RWPE2 (cell line): ENCODE results near the gene ITGA8.
A peak's percentile ranks its signal among the peaks of the same experiment; 100 is the strongest.

Source experiments
- ATAC-seq: fragments of 200-7000 bp; cut with Tn5 transposase; 3 replicates; pipeline ENCODE4 v1.9.1; 2021; ENCODE audit warnings: low read depth
- DNase-seq: peaks from one replicate; pipeline ENCODE4 v3.0.0-alpha.2; 2020; ENCODE audit warnings: low spot score
- H3K27ac ChIP-seq: fragments of 450-650 bp; 2 replicates; pipeline ENCODE4 v1.5.1; 2017; ENCODE audit warnings: mild to moderate bottlenecking; ENCODE audit not compliant: poor library complexity, severe bottlenecking
- H3K27me3 ChIP-seq: fragments of 250-450 bp; sonication (Bioruptor Pico); 2 replicates; pipeline ENCODE4 v1.5.1; 2021; ENCODE audit warnings: mild to moderate bottlenecking, moderate library complexity; ENCODE audit not compliant: insufficient read depth, poor library complexity, severe bottlenecking
- H3K36me3 ChIP-seq: fragments of 250-450 bp; sonication (Bioruptor Pico); 2 replicates; pipeline ENCODE4 v1.5.1; 2020; ENCODE audit warnings: low read depth, mild to moderate bottlenecking, moderate library complexity
- H3K4me1 ChIP-seq: fragments of 250-450 bp; sonication (Bioruptor Pico); 2 replicates; pipeline ENCODE4 v1.5.1; 2021; ENCODE audit warnings: mild to moderate bottlenecking, moderate library complexity; ENCODE audit not compliant: insufficient read depth, poor library complexity, severe bottlenecking
- H3K4me3 ChIP-seq: fragments of 250-450 bp; sonication (Bioruptor Pico); 2 replicates; pipeline ENCODE4 v1.5.1; 2021; ENCODE audit warnings: mild to moderate bottlenecking, moderate library complexity; ENCODE audit not compliant: severe bottlenecking
- H3K9me3 ChIP-seq: fragments of 250-450 bp; sonication (Bioruptor Pico); 2 replicates; pipeline ENCODE4 v1.5.1; 2021; ENCODE audit warnings: mild to moderate bottlenecking, moderate library complexity; ENCODE audit not compliant: severe bottlenecking
- TF ChIP-seq, protein P1 (sequence below): fragments of 450-650 bp; IDR thresholded peaks from one replicate; pipeline ENCODE4 v1.5.1; 2017; ENCODE audit warnings: mild to moderate bottlenecking, moderate library complexity; ENCODE audit not compliant: poor library complexity, severe bottlenecking

Gene ITGA8

GRCh38 chr10:15531927-15532722, 187.6 kb downstream of the ITGA8 start:
- H3K36me3 ChIP-seq: no peaks in the 10 kb centered on the region
- no peak overlapping the region for H3K27ac ChIP-seq

DNA sequence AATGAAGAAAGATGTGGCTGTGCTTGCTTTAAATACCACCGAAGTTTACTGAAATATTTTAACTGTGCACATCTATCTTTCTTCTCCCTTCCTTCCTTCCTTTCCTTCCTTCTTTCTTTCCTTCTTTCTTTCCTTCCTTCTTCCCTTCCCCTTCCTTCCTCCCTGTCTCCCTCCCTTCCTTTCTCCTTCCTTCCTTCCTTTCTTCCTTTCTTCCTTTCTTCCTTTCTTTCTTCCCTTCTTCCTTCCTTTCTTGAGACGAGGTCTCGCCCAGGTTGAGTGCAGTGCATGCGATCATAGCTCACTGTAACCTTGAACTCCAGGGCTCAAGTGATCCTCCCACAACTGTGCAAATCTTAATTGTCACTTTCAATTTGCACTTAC, 190.9 kb downstream of the ITGA8 start:
- H3K27me3 ChIP-seq: peaks cover 20% of the 10 kb centered on the region
- TF ChIP-seq, protein P1, sequence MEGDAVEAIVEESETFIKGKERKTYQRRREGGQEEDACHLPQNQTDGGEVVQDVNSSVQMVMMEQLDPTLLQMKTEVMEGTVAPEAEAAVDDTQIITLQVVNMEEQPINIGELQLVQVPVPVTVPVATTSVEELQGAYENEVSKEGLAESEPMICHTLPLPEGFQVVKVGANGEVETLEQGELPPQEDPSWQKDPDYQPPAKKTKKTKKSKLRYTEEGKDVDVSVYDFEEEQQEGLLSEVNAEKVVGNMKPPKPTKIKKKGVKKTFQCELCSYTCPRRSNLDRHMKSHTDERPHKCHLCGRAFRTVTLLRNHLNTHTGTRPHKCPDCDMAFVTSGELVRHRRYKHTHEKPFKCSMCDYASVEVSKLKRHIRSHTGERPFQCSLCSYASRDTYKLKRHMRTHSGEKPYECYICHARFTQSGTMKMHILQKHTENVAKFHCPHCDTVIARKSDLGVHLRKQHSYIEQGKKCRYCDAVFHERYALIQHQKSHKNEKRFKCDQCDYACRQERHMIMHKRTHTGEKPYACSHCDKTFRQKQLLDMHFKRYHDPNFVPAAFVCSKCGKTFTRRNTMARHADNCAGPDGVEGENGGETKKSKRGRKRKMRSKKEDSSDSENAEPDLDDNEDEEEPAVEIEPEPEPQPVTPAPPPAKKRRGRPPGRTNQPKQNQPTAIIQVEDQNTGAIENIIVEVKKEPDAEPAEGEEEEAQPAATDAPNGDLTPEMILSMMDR: no peak
- no peak overlapping the region for H3K27ac ChIP-seq
- H3K9me3 ChIP-seq: no peaks in the 10 kb centered on the region
- no peak for DNase-seq
- no peaks in the 10 kb centered on the region for H3K36me3 ChIP-seq
- H3K4me1 ChIP-seq: no peaks in the 10 kb centered on the region
- no peak overlapping the region for H3K4me3 ChIP-seq
- no peak for ATAC-seq

More at GRCh38 chr10:15531927-15532722, 187.6 kb downstream of the ITGA8 start:
- Histone ChIP-seq H3K4me3 (no peak overlapping the region), H3K9me3 (no peaks in the 10 kb centered on the region), H3K27me3 (peaks cover 10% of the 10 kb centered on the region), H3K4me1 (no peaks in the 10 kb centered on the region)
- no peak for ATAC-seq
- TF ChIP-seq, protein P1: no peak
- no peak for DNase-seq

GRCh38 chr10:15526754-15527153, 193.0 kb downstream of the ITGA8 start:
- no peak overlapping the region for H3K4me3 ChIP-seq
- H3K4me1 ChIP-seq: no peaks in the 10 kb centered on the region
- no peak for DNase-seq
- TF ChIP-seq, protein P1: no peak
- no peak overlapping the region for H3K27ac ChIP-seq
- no peaks in the 10 kb centered on the region for H3K9me3 ChIP-seq
- no peak for ATAC-seq
- H3K27me3 ChIP-seq: peaks cover 14% of the 10 kb centered on the region
- H3K36me3 ChIP-seq: no peaks in the 10 kb centered on the region

GRCh38 chr10:15521328-15521903, 198.3 kb downstream of the ITGA8 start:
- Histone ChIP-seq H3K27me3 (peaks cover 9% of the 10 kb centered on the region), H3K9me3 (no peaks in the 10 kb centered on the region), H3K4me3 (no peak overlapping the region), H3K36me3 (no peaks in the 10 kb centered on the region), H3K4me1 (peaks cover 4% of the 10 kb centered on the region), H3K27ac (no peak overlapping the region)
- TF ChIP-seq, protein P1: no peak
- ATAC-seq (no peak), DNase-seq (no peak)

GRCh38 chr10:15518250-15518649, 201.5 kb downstream of the ITGA8 start:
- peaks cover 4% of the 10 kb centered on the region for H3K4me1 ChIP-seq
- no peaks in the 10 kb centered on the region for H3K9me3 ChIP-seq
- H3K36me3 ChIP-seq: no peaks in the 10 kb centered on the region
- ATAC-seq (peak; percentile 95), DNase-seq (no peak)
- peaks cover 6% of the 10 kb centered on the region for H3K27me3 ChIP-seq
- no peak overlapping the region for H3K27ac ChIP-seq
- TF ChIP-seq, protein P1: no peak
- H3K4me3 ChIP-seq: no peak overlapping the region
